K562 (cell line): ENCODE data around the gene TYW5. TPM values are rescaled to one million over a fixed set of nuclear protein-coding genes. Genes with fewer than 3 reads are reported as not detected.

Experiments
- FOXO4 ChIP-seq: fragments of 450-650 bp; formaldehyde crosslinking; IDR thresholded peaks from 2 replicates; pipeline ENCODE4 v1.4.0; 2020; ENCODE audit warnings: mild to moderate bottlenecking, moderate library complexity
- GABPB2 ChIP-seq: fragments of 250-450 bp; sonication (Bioruptor Pico); conservative IDR thresholded peaks from 2 replicates; pipeline ENCODE4 v1.5.1; 2021; ENCODE audit warnings: mild to moderate bottlenecking
- HMGN3 ChIP-seq: IDR thresholded peaks from 2 replicates; pipeline ENCODE4 v1.6.1; 2011; ENCODE audit warnings: borderline replicate concordance, low read depth, mild to moderate bottlenecking, mixed read lengths, low read length; ENCODE audit not compliant: insufficient read length; ENCODE audit errors: extremely low read depth
- RBM22 ChIP-seq: fragments of 200-400 bp; formaldehyde crosslinking; IDR thresholded peaks from 2 replicates; pipeline ENCODE4 v1.6.1; 2018; ENCODE audit warnings: low read length, low read depth; ENCODE audit not compliant: poor library complexity, severe bottlenecking
- SPI1 ChIP-seq: IDR thresholded peaks from 2 replicates; pipeline ENCODE4 v1.6.1; 2011; ENCODE audit warnings: low read depth, low read length, control low read depth, borderline replicate concordance
- THRAP3 ChIP-seq: fragments of 450-650 bp; IDR thresholded peaks from 2 replicates; pipeline ENCODE4 v1.6.1; 2016; ENCODE audit warnings: mild to moderate bottlenecking, inconsistent platforms, borderline replicate concordance
- ZNF239 ChIP-seq: fragments of 250-450 bp; sonication (Bioruptor Pico); IDR thresholded peaks from 2 replicates; pipeline ENCODE4 v1.4.0; 2020; ENCODE audit warnings: mild to moderate bottlenecking
- ZNF318 ChIP-seq, 2 experiments: fragments of 450-650 bp; IDR thresholded peaks; 2 replicates each; pipeline ENCODE4 v1.6.1; 2016; ENCODE audit warnings: mild to moderate bottlenecking in 2 of 2, borderline replicate concordance in 1 of 2, low read depth in 1 of 2, moderate library complexity in 1 of 2
- ZNF57 ChIP-seq: fragments of 450-650 bp; formaldehyde crosslinking; IDR thresholded peaks from 2 replicates; pipeline ENCODE4 v1.4.0; 2020; ENCODE audit warnings: mild to moderate bottlenecking, moderate library complexity
- ZNF79 ChIP-seq: fragments of 250-450 bp; sonication (Bioruptor Pico); IDR thresholded peaks from 2 replicates; pipeline ENCODE4 v1.4.0; 2020; ENCODE audit warnings: low read depth, mild to moderate bottlenecking, moderate library complexity
- polyA plus RNA-seq, 8 experiments: library from polyadenylated mRNA; depleted of rRNA in 4 of 8; stranded (reverse) in 5 of 8; unstranded in 3 of 8; fragments of >200 nt; fragmentation: Nextera tagmentation in 2 of 8; fragmentation: Illumina TruSeq in 1 of 8; extraction: Ambion mirVana in 2 of 8; extraction: Trizol in 1 of 8; gene quantifications; 2 replicates each; pipeline versions ENCODE4 v1.2.1 to v1.2.3, GENCODE V29; 2011 to 2014; ENCODE audit warnings: inconsistent platforms in 1 of 8, missing spikeins in 1 of 8
- total RNA-seq, 7 experiments: library from RNA; depleted of rRNA in 6 of 7; stranded (reverse); fragments of >200 nt in 6 of 7; fragmentation: Illumina TruSeq in 2 of 7; extraction: Trizol in 2 of 7; gene quantifications; 2 replicates each; pipeline versions ENCODE4 v1.2.1 to v1.2.3, GENCODE V29; 2011 to 2021; ENCODE audit warnings: low replicate concordance in 1 of 7
- TF ChIP-seq, protein P1 (sequence below): fragments of 450-650 bp; formaldehyde crosslinking; IDR thresholded peaks from 2 replicates; pipeline ENCODE4 v1.4.0; 2020; ENCODE audit warnings: mild to moderate bottlenecking, moderate library complexity
- TF ChIP-seq, protein P2 (sequence below): fragments of 450-650 bp; IDR thresholded peaks from 2 replicates; pipeline ENCODE4 v1.6.1; 2017; ENCODE audit warnings: antibody characterized with exemption, mild to moderate bottlenecking

The TYW5 gene
- total and polyA plus RNA-seq, 9 of the 15 experiments (the other 6 are each of a cell fraction or from before 2014, with no cell fraction given) = 3.6 to 7.7 (median 4.6) TPM

GRCh38 chr2:199987586-199987985 lies 32.3 kb upstream of the TYW5 start (continued):
- no peak for TF ChIP-seq RBM22
- TF ChIP-seq ZNF79 (CRISPR knock-in tag) = no peak
- TF ChIP-seq ZNF318 (IDR thresholded peaks at IDR 0.05; ENCODE audit: borderline replicate concordance in 1 of 2, low read depth in 1 of 2) = no peak
- TF ChIP-seq, protein P1, sequence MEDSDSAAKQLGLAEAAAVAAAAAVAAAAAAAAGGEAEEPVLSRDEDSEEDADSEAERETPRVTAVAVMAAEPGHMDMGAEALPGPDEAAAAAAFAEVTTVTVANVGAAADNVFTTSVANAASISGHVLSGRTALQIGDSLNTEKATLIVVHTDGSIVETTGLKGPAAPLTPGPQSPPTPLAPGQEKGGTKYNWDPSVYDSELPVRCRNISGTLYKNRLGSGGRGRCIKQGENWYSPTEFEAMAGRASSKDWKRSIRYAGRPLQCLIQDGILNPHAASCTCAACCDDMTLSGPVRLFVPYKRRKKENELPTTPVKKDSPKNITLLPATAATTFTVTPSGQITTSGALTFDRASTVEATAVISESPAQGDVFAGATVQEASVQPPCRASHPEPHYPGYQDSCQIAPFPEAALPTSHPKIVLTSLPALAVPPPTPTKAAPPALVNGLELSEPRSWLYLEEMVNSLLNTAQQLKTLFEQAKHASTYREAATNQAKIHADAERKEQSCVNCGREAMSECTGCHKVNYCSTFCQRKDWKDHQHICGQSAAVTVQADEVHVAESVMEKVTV (CRISPR knock-in tag) = no peak
- no peak for TF ChIP-seq HMGN3
- TF ChIP-seq SPI1 = no peak
- TF ChIP-seq ZNF239 = peak; percentile 73
- TF ChIP-seq GABPB2 (CRISPR knock-in tag) = no peak
- no peak for TF ChIP-seq THRAP3
- TF ChIP-seq FOXO4 (CRISPR knock-in tag) = no peak
- TF ChIP-seq, protein P2, sequence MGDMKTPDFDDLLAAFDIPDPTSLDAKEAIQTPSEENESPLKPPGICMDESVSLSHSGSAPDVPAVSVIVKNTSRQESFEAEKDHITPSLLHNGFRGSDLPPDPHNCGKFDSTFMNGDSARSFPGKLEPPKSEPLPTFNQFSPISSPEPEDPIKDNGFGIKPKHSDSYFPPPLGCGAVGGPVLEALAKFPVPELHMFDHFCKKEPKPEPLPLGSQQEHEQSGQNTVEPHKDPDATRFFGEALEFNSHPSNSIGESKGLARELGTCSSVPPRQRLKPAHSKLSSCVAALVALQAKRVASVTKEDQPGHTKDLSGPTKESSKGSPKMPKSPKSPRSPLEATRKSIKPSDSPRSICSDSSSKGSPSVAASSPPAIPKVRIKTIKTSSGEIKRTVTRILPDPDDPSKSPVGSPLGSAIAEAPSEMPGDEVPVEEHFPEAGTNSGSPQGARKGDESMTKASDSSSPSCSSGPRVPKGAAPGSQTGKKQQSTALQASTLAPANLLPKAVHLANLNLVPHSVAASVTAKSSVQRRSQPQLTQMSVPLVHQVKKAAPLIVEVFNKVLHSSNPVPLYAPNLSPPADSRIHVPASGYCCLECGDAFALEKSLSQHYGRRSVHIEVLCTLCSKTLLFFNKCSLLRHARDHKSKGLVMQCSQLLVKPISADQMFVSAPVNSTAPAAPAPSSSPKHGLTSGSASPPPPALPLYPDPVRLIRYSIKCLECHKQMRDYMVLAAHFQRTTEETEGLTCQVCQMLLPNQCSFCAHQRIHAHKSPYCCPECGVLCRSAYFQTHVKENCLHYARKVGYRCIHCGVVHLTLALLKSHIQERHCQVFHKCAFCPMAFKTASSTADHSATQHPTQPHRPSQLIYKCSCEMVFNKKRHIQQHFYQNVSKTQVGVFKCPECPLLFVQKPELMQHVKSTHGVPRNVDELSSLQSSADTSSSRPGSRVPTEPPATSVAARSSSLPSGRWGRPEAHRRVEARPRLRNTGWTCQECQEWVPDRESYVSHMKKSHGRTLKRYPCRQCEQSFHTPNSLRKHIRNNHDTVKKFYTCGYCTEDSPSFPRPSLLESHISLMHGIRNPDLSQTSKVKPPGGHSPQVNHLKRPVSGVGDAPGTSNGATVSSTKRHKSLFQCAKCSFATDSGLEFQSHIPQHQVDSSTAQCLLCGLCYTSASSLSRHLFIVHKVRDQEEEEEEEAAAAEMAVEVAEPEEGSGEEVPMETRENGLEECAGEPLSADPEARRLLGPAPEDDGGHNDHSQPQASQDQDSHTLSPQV = no peak
- no peak for TF ChIP-seq ZNF57
